Measurements from ENCODE around the gene IDH3A.

DNA sequence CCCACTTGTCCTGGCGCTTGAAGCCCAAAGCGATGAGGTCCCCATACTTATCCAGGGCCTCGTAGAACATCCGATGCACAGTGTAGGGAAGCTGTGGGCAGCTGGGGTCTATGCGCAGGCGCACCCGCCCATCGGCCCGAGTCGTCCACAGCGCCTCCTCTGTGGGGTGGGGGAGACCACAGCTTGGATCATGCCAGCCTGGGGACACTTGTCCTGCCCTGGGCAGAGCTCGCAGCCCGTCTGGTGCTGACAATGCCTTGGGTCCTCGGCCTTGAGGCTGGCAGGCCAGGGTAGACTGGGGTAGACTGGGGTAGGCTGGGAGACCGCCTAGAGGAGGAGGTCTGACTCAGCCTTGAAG lies 45.4 kb downstream of the IDH3A start:
- no peak for TF ChIP-seq CTCF (IDR thresholded peaks at IDR 0.05)
- no peak for TF ChIP-seq POLR2A (IDR thresholded peaks at IDR 0.05)
